Measurements from ENCODE around the gene GGN.

DNA sequence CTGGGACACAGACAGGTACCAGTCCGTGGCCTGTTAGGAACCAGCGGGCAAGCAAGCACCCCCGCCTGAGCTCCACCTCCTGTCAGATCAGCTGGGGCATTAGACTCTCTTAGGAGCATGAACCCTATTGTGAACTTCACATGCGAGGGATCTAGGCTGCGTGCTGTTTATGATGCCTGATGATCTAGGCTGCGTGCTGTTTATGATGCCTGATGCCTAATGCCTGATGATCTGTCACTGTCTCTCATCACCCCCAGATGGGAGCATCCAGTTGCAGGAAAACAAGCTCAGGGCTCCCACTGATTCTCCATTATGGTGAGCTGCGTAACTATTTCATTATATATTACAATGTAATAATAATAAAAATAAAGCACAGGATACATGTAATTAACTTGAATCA, 34.6 kb upstream of the GGN start:
- TF ChIP-seq, protein P1, sequence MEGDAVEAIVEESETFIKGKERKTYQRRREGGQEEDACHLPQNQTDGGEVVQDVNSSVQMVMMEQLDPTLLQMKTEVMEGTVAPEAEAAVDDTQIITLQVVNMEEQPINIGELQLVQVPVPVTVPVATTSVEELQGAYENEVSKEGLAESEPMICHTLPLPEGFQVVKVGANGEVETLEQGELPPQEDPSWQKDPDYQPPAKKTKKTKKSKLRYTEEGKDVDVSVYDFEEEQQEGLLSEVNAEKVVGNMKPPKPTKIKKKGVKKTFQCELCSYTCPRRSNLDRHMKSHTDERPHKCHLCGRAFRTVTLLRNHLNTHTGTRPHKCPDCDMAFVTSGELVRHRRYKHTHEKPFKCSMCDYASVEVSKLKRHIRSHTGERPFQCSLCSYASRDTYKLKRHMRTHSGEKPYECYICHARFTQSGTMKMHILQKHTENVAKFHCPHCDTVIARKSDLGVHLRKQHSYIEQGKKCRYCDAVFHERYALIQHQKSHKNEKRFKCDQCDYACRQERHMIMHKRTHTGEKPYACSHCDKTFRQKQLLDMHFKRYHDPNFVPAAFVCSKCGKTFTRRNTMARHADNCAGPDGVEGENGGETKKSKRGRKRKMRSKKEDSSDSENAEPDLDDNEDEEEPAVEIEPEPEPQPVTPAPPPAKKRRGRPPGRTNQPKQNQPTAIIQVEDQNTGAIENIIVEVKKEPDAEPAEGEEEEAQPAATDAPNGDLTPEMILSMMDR (IDR thresholded peaks at IDR 0.05), result no peak
- TF ChIP-seq POLR2A (IDR thresholded peaks at IDR 0.05), result no peak

Data from Peyer's patch (tissue), 4 donors.